ENCODE measurements around the gene IL12RB1.

The IL12RB1 gene

GRCh38 chr19:18069383-18069782, 17.4 kb downstream of the IL12RB1 start:
- no peak for ATAC-seq (ENCODE audit: low read depth)

GRCh38 chr19:18068395-18068794, 18.3 kb downstream of the IL12RB1 start:
- no peak overlapping the region for H3K27ac ChIP-seq (ENCODE audit: poor library complexity, severe bottlenecking)
- no peaks in the 10 kb centered on the region for H3K27me3 ChIP-seq (ENCODE audit: insufficient read depth, poor library complexity, severe bottlenecking)
- no peaks in the 10 kb centered on the region for H3K4me1 ChIP-seq (ENCODE audit: insufficient read depth, poor library complexity, severe bottlenecking)
- H3K4me3 ChIP-seq (ENCODE audit: severe bottlenecking) = no peak overlapping the region
- TF ChIP-seq CTCF (IDR thresholded peaks at IDR 0.05; ENCODE audit: poor library complexity, severe bottlenecking) = no peak
- H3K36me3 ChIP-seq (ENCODE audit: low read depth) = no peaks in the 10 kb centered on the region
- no peak for ATAC-seq (ENCODE audit: low read depth)
- no peak for DNase-seq (ENCODE audit: low spot score)
- no peaks in the 10 kb centered on the region for H3K9me3 ChIP-seq (ENCODE audit: severe bottlenecking)

More at GRCh38 chr19:18069383-18069782, 17.4 kb downstream of the IL12RB1 start:
- no peak for TF ChIP-seq CTCF (IDR thresholded peaks at IDR 0.05; ENCODE audit: poor library complexity, severe bottlenecking)
- H3K36me3 ChIP-seq (ENCODE audit: low read depth) = no peaks in the 10 kb centered on the region
- DNase-seq (ENCODE audit: low spot score) = no peak
- H3K9me3 ChIP-seq (ENCODE audit: severe bottlenecking) = no peaks in the 10 kb centered on the region
- no peaks in the 10 kb centered on the region for H3K27me3 ChIP-seq (ENCODE audit: insufficient read depth, poor library complexity, severe bottlenecking)
- H3K4me3 ChIP-seq (ENCODE audit: severe bottlenecking) = no peak overlapping the region
- H3K4me1 ChIP-seq (ENCODE audit: insufficient read depth, poor library complexity, severe bottlenecking) = no peaks in the 10 kb centered on the region
- no peak overlapping the region for H3K27ac ChIP-seq (ENCODE audit: poor library complexity, severe bottlenecking)

DNA sequence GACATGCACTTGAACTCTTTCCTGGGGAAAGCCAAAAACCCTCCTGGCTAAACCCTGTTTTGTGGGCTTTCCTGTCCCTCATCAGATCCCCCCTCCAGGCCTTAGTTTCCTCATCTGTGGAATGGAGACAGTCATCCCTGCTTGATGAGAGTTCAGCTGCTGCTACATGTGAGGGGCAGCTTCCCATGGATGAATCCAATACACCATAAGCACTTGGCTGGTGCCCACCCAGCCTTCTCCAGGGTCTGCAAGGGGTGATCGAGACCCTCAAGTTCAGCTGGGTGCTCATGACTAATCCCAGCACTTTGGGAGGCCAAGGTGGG, 21.6 kb downstream of the IL12RB1 start:
- Histone ChIP-seq H3K27ac (ENCODE audit: poor library complexity, severe bottlenecking) (no peak overlapping the region), H3K4me3 (ENCODE audit: severe bottlenecking) (no peak overlapping the region), H3K36me3 (ENCODE audit: low read depth) (no peaks in the 10 kb centered on the region), H3K9me3 (ENCODE audit: severe bottlenecking) (no peaks in the 10 kb centered on the region), H3K27me3 (ENCODE audit: insufficient read depth, poor library complexity, severe bottlenecking) (no peaks in the 10 kb centered on the region), H3K4me1 (ENCODE audit: insufficient read depth, poor library complexity, severe bottlenecking) (no peaks in the 10 kb centered on the region)
- ATAC-seq (ENCODE audit: low read depth) (no peak), DNase-seq (ENCODE audit: low spot score) (no peak)
- TF ChIP-seq CTCF (IDR thresholded peaks at IDR 0.05; ENCODE audit: poor library complexity, severe bottlenecking) = no peak

DNA sequence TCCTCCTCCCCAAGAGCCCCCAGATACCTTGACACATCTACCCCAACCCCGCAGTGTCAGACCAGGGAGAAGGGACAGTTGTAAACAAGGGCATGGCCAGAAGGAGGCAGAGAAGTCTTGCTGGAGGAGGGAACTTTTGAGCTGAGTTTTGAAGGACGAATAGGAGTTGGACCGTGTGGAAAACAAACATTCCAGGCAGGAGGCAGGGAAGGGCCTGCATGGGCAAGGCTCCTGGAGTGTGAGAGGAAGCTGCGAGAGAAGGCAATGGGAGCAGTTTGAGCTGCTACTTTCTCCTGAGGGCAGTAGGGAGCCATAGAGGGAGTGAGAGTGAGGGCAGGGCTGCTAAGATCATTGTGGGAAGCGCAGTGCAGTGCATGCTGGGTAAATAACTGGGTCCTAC, 23.3 kb downstream of the IL12RB1 start:
- no peaks in the 10 kb centered on the region for H3K9me3 ChIP-seq (ENCODE audit: severe bottlenecking)
- H3K4me3 ChIP-seq (ENCODE audit: severe bottlenecking) = no peak overlapping the region
- H3K27me3 ChIP-seq (ENCODE audit: insufficient read depth, poor library complexity, severe bottlenecking) = no peaks in the 10 kb centered on the region
- no peak for DNase-seq (ENCODE audit: low spot score)
- H3K4me1 ChIP-seq (ENCODE audit: insufficient read depth, poor library complexity, severe bottlenecking) = no peaks in the 10 kb centered on the region
- H3K36me3 ChIP-seq (ENCODE audit: low read depth) = no peaks in the 10 kb centered on the region
- no peak for ATAC-seq (ENCODE audit: low read depth)
- no peak for TF ChIP-seq CTCF (IDR thresholded peaks at IDR 0.05; ENCODE audit: poor library complexity, severe bottlenecking)
- no peak overlapping the region for H3K27ac ChIP-seq (ENCODE audit: poor library complexity, severe bottlenecking)

GRCh38 chr19:18062028-18062427, 24.7 kb downstream of the IL12RB1 start:
- ATAC-seq (ENCODE audit: low read depth) (peak; percentile 11; the same call in 1 of the 3 replicates), DNase-seq (ENCODE audit: low spot score) (no peak)
- no peaks in the 10 kb centered on the region for H3K27me3 ChIP-seq (ENCODE audit: insufficient read depth, poor library complexity, severe bottlenecking)
- H3K4me1 ChIP-seq (ENCODE audit: insufficient read depth, poor library complexity, severe bottlenecking) = no peaks in the 10 kb centered on the region
- no peak for TF ChIP-seq CTCF (IDR thresholded peaks at IDR 0.05; ENCODE audit: poor library complexity, severe bottlenecking)
- no peaks in the 10 kb centered on the region for H3K36me3 ChIP-seq (ENCODE audit: low read depth)
- H3K4me3 ChIP-seq (ENCODE audit: severe bottlenecking) = no peak overlapping the region
- no peak overlapping the region for H3K27ac ChIP-seq (ENCODE audit: poor library complexity, severe bottlenecking)
- H3K9me3 ChIP-seq (ENCODE audit: severe bottlenecking) = no peaks in the 10 kb centered on the region
